NB4 (cell line): ENCODE measurements around the gene GIPC2.

ENCODE experiments used
- DNase-seq: peaks from one replicate; pipeline ENCODE4 v3.0.0; 2010; ENCODE audit warnings: low read depth
- H3K4me3 ChIP-seq: one replicate; pipeline ENCODE4 v1.5.1; 2011; ENCODE audit warnings: mild to moderate bottlenecking, low read depth, low read length, moderate library complexity
- CTCF ChIP-seq: IDR thresholded peaks from one replicate; pipeline ENCODE4 v1.5.1; 2012; ENCODE audit warnings: low read depth, low read length
- MAX ChIP-seq: IDR thresholded peaks from 2 replicates; pipeline ENCODE4 v1.6.1; 2011; ENCODE audit warnings: low read depth, low read length
- MYC ChIP-seq: IDR thresholded peaks from 2 replicates; pipeline ENCODE4 v1.6.1; 2011; ENCODE audit warnings: low read depth, low read length
- POLR2A ChIP-seq: IDR thresholded peaks from 2 replicates; pipeline ENCODE4 v1.6.1; 2011; ENCODE audit warnings: mild to moderate bottlenecking; ENCODE audit not compliant: insufficient read length; ENCODE audit errors: extremely low read depth

The GIPC2 gene

GRCh38 chr1:78029793-78030192 lies 16.0 kb upstream of the GIPC2 start:
- no peak overlapping the region for H3K4me3 ChIP-seq
- DNase-seq = no peak
- TF ChIP-seq POLR2A (no peak), MAX (no peak), MYC (no peak), CTCF (no peak)

GRCh38 chr1:78032996-78033796 lies 12.6 kb upstream of the GIPC2 start:
- H3K4me3 ChIP-seq = no peak overlapping the region
- TF ChIP-seq MYC (no peak), CTCF (no peak), MAX (no peak), POLR2A (no peak)
- no peak for DNase-seq

GRCh38 chr1:78033797-78034172 lies 12.0 kb upstream of the GIPC2 start:
- DNase-seq = no peak
- TF ChIP-seq MYC (no peak), CTCF (no peak), POLR2A (no peak), MAX (no peak)
- no peak overlapping the region for H3K4me3 ChIP-seq

GRCh38 chr1:78035121-78035520 lies 10.6 kb upstream of the GIPC2 start:
- no peak for DNase-seq
- no peak for TF ChIP-seq MYC
- no peak for TF ChIP-seq CTCF
- no peak for TF ChIP-seq MAX
- TF ChIP-seq POLR2A = no peak
- no peak overlapping the region for H3K4me3 ChIP-seq

- no peak for DNase-seq
- TF ChIP-seq CTCF (no peak), MAX (no peak), MYC (no peak), POLR2A (no peak)
- H3K4me3 ChIP-seq = no peak overlapping the region
Observed at GRCh38 chr1:78036450-78036849, 9.3 kb upstream of the GIPC2 start.

GRCh38 chr1:78038071-78038470 lies 7.7 kb upstream of the GIPC2 start:
- no peak overlapping the region for H3K4me3 ChIP-seq
- TF ChIP-seq CTCF = no peak
- TF ChIP-seq MAX = no peak
- TF ChIP-seq MYC = no peak
- no peak for TF ChIP-seq POLR2A
- DNase-seq = no peak
